GM12878 (cell line): Measurements from ENCODE around the gene CFHR5. TPM values are rescaled to one million over a fixed set of nuclear protein-coding genes. Genes with fewer than 3 reads are reported as not detected.

Experiments
- ATAC-seq: fragments of 200-7000 bp; cut with Tn5 transposase; 3 replicates; pipeline ENCODE4 v1.9.1; 2020; ENCODE audit warnings: mild to moderate bottlenecking, moderate library complexity
- BruUV-seq: library from RNA; stranded (reverse); fragments of 400-500 nt; replicated peaks from 2 replicates; lab custom pipeline; 2021; lab: Mats Ljungman, UMichigan
- CTCF ChIA-PET: fragments of 300-600 bp; sonication (Branson Sonifier 250); formaldehyde crosslinking; extraction: SDS; loops from one replicate; lab custom pipeline; 2021; ENCODE audit warnings: inconsistent platforms; lab: Yijun Ruan, JAX
- POLR2A ChIA-PET: fragments of 350-600 bp; formaldehyde crosslinking; extraction: SDS; loops from one replicate; lab custom pipeline; 2021; ENCODE audit warnings: inconsistent platforms; lab: Charles Lee
- RAD21 ChIA-PET: fragments of 300-600 bp; sonication (Branson Sonifier 250); formaldehyde crosslinking; loops from one replicate; lab custom pipeline; 2023; ENCODE audit warnings: antibody characterized with exemption; ENCODE audit not compliant: unreplicated experiment; lab: Charles Lee
- SMC1A ChIA-PET: fragments of 300-600 bp; sonication (Branson Sonifier 250); formaldehyde crosslinking; loops from one replicate; lab custom pipeline; 2023; ENCODE audit not compliant: unreplicated experiment, uncharacterized antibody; lab: Charles Lee
- DNase-seq: peaks from one replicate; pipeline ENCODE4 v3.0.0-alpha.2; 2011; ENCODE audit warnings: low read depth, low spot score
- FAIRE-seq: peaks from 3 replicates; lab custom pipeline; 2011; peaks lifted over from hg19 to GRCh38; lab: Jason Lieb, UNC
- H2AFZ ChIP-seq: 2 replicates; pipeline ENCODE4 v1.6.0; 2011; ENCODE audit warnings: low read depth, low read length, control low read depth; ENCODE audit not compliant: control insufficient read depth
- H3K27ac ChIP-seq: 2 replicates; pipeline ENCODE4 v1.5.1; 2011; ENCODE audit warnings: control low read depth; ENCODE audit not compliant: control insufficient read depth, insufficient read depth
- H3K27me3 ChIP-seq, 2 experiments: replicated peaks in 1 of 2; 2 replicates each; pipeline versions ENCODE4 v1.6.0 to v1.6.1; 2011; ENCODE audit warnings: low read length in 1 of 2; ENCODE audit not compliant: control insufficient read depth in 2 of 2, insufficient read depth in 2 of 2
- H3K36me3 ChIP-seq, 2 experiments: 2 replicates each; pipeline ENCODE4 v1.5.1; 2011; ENCODE audit warnings: low read length in 1 of 2; ENCODE audit not compliant: control insufficient read depth in 2 of 2, insufficient read depth in 2 of 2
- H3K4me1 ChIP-seq: 2 replicates; pipeline ENCODE4 v1.6.1; 2011; ENCODE audit warnings: mild to moderate bottlenecking, low read length, moderate library complexity, mixed read lengths; ENCODE audit not compliant: control insufficient read depth, insufficient read depth
- H3K4me2 ChIP-seq: 2 replicates; pipeline ENCODE4 v1.6.0; 2011; ENCODE audit warnings: control low read depth; ENCODE audit not compliant: control insufficient read depth, insufficient read depth
- H3K4me3 ChIP-seq: fragments of 200-600 bp; sonication (generic); 2 replicates; pipeline ENCODE4 v1.5.1; 2016
- H3K79me2 ChIP-seq: 2 replicates; pipeline ENCODE4 v1.6.0; 2011; ENCODE audit warnings: low read length; ENCODE audit not compliant: control insufficient read depth, insufficient read depth
- H3K9ac ChIP-seq: 2 replicates; pipeline ENCODE4 v1.8.0; 2011; ENCODE audit warnings: low read length, control low read depth, mixed read lengths; ENCODE audit not compliant: control insufficient read depth, insufficient read depth
- H3K9me3 ChIP-seq: replicated peaks from 3 replicates; pipeline ENCODE4 v1.5.1; 2011; ENCODE audit warnings: mild to moderate bottlenecking, low read length; ENCODE audit not compliant: control insufficient read depth, insufficient read depth
- H4K20me1 ChIP-seq: 2 replicates; pipeline ENCODE4 v1.6.0; 2011; ENCODE audit not compliant: control insufficient read depth, insufficient read depth
- CBX5 ChIP-seq: sonication (generic); IDR thresholded peaks from 2 replicates; pipeline ENCODE4 v1.6.1; 2016; ENCODE audit warnings: low read depth, moderate library complexity, mild to moderate bottlenecking, inconsistent platforms
- RUNX3 ChIP-seq: IDR thresholded peaks from 2 replicates; pipeline ENCODE4 v1.6.1; 2012; ENCODE audit warnings: low read length, inconsistent platforms
- SMARCA5 ChIP-seq: fragments of 450-650 bp; IDR thresholded peaks from 2 replicates; pipeline ENCODE4 v1.6.1; 2017; ENCODE audit warnings: mild to moderate bottlenecking
- ZNF207 ChIP-seq: fragments of 450-650 bp; IDR thresholded peaks from 2 replicates; pipeline ENCODE4 v1.6.1; 2014; ENCODE audit warnings: antibody characterized with exemption, mild to moderate bottlenecking, borderline replicate concordance
- WGBS: methylation state at CpG from one replicate; pipeline ENCODE4 v1.1.6; 2016; ENCODE audit warnings: low lambda C conversion rate; ENCODE audit not compliant: insufficient replicate concordance, insufficient coverage; ENCODE audit errors: missing lambda C conversion rate; 5-methylcytosine and 5-hydroxymethylcytosine counted together
- in situ Hi-C: fragments of 300-500 bp; cut with MboI; formaldehyde crosslinking; loops from 9 replicates; pipeline ENCODE4 v1.14.3; 2018; ENCODE audit warnings: mixed read lengths
- intact Hi-C: fragments of 100-400 bp; cut with micrococcal nuclease; formaldehyde crosslinking; loops from one replicate; pipeline ENCODE4 v1.14.2; 2022; ENCODE audit not compliant: unreplicated experiment
- polyA plus RNA-seq, 11 experiments: library from polyadenylated mRNA; depleted of rRNA in 4 of 11; unstranded in 6 of 11; stranded (reverse) in 5 of 11; fragments of >200 nt; fragmentation: Nextera tagmentation in 4 of 11; fragmentation: Illumina TruSeq in 1 of 11; extraction: Ambion mirVana in 4 of 11; extraction: Trizol in 1 of 11; gene quantifications; 1 replicate in 1 of 11; 2 replicates in 10 of 11; pipeline versions ENCODE4 v1.2.1 to v1.2.3, GENCODE V29; 2011 to 2016; ENCODE audit warnings: inconsistent platforms in 2 of 11, missing spikeins in 2 of 11, low read depth in 1 of 11
- total RNA-seq, 4 experiments: library from RNA; depleted of rRNA in 3 of 4; stranded (reverse); fragments of >200 nt in 3 of 4; fragmentation: Illumina TruSeq in 1 of 4; extraction: Trizol in 1 of 4; gene quantifications; 2 replicates each; pipeline versions ENCODE4 v1.2.1 to v1.2.3, GENCODE V29; 2013 to 2021

CFHR5 gene
- total and polyA plus RNA-seq, 10 of the 15 experiments (the other 5 are each of a cell fraction or from before 2014, with no cell fraction given): not detected

DNA sequence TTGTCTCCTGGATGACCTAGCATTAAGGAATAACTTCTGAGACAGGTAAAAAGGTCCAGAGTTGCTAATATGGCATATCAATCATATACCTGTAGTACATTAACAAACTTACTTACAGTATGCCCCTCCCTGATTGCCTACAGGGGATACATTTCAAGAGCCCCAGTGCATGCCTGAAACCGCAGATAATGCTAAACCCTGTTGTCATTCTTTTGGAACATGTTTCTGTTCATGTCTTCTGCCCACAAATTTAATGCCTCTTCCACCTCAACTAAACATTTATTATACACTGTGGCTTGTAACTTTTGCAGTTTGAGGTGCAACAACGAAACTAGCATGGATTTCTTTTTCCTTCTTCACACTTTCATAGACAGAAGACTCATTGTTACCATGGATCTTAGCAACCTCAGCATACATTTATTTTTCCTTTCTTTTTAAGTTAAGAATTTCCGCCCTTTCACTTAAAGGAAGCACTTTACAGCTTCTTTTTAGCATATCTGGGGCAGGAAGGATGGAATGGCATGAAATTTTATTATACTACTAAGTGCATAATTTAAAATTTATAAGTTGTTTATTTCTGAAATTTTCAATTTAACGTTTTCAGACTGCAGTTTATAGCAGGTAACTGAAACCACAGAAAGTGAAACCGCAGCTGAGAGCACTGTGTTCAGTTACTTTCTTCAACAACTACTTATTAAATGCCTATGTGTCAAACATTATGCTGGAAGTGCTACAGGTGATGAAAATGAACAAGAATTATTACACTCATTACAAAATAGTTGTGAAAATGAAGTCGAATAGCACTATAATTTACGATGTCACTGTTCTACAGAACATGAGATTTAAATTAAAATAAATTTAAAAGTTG lies 64.4 kb downstream of the CFHR5 start:
- ATAC-seq: peak; percentile 69
- ChIA-PET POLR2A (no interaction called here), SMC1A (interaction anchor here (0.8 kb wide), 2 partner anchors 21 to 102 kb away, joined by 3 read pairs; no protein-coding TSS in a partner anchor), RAD21 (interaction anchor here (1.6 kb wide), 1 partner anchor 30 kb away, joined by 3 read pairs; no protein-coding TSS in a partner anchor), CTCF (no interaction called here)
- Histone ChIP-seq H3K79me2 (no peaks in the 10 kb centered on the region), H3K27me3 (no peaks in the 10 kb centered on the region), H4K20me1 (no peaks in the 10 kb centered on the region), H3K4me2 (peak overlapping the region; percentile 50), H3K27ac (no peak overlapping the region), H3K9me3 (no peaks in the 10 kb centered on the region), H3K4me3 (0 out of 2 replicates have a peak overlapping the region, but pooled peaks have one; percentile 1), H3K4me1 (no peaks in the 10 kb centered on the region), H2AFZ (peak overlapping the region; percentile 63), H3K9ac (no peak overlapping the region), H3K36me3 (no peaks in the 10 kb centered on the region)
- TF ChIP-seq ZNF207: no peak
- peak; percentile 81 for TF ChIP-seq RUNX3
- peak; percentile 57; the same call in 1 of the 2 replicates for TF ChIP-seq SMARCA5
- DNase-seq: no peak
- in situ Hi-C loops: no loop called here
- WGBS: 20% methylated on average over 7 of the region's 7 CpGs
- BruUV-seq: no TSS peak
- intact Hi-C loops: no loop called here
- FAIRE-seq: no peak

DNA sequence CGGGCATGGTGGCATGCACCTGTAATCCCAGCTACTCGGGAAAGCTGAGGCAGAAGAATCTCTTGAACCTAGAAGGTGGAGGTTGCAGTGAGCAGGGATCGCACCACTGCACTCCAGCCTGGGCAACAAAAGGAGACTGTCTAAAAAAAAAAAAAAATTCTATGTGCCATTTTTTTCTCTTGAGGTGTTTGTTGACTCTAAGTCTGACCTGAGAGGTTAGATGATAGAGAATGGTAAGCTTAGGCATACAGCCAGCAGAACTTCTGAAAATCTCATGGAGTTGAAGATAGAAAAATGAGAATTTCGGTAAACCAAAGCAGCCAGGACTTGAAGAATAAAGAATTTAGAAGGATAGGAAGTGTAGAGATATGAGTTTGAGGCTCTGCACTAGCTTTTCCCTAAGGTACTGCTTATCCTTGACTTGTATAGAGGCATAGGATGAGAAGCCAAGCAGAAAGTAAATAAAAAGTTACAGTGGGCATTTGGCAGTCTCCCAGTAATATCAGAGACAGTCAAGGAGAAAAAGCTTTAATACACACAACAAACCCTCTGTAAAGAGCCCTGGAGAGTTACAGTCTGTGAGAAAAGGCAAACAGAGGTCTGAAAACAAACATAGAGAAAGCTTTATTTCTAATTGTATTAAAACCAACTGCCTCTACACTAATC lies 65.5 kb downstream of the CFHR5 start:
- CTCF ChIA-PET: no interaction called here
- ATAC-seq: no peak
- Histone ChIP-seq H3K4me1 (no peaks in the 10 kb centered on the region), H2AFZ (no peak overlapping the region), H3K9me3 (no peaks in the 10 kb centered on the region), H3K4me2 (no peak overlapping the region), H3K27me3 (no peaks in the 10 kb centered on the region), H3K27ac (no peak overlapping the region), H3K9ac (no peak overlapping the region), H3K79me2 (no peaks in the 10 kb centered on the region), H4K20me1 (no peaks in the 10 kb centered on the region), H3K4me3 (no peak overlapping the region), H3K36me3 (no peaks in the 10 kb centered on the region)
- RAD21 ChIA-PET: interaction anchor here (1.6 kb wide), 1 partner anchor 29 kb away, joined by 3 read pairs; no protein-coding TSS in a partner anchor
- FAIRE-seq: no peak
- intact Hi-C loops: no loop called here
- SMC1A ChIA-PET: interaction anchor here (0.5 kb wide), 1 partner anchor 19 kb away, joined by 3 read pairs; no protein-coding TSS in a partner anchor
- in situ Hi-C loops: no loop called here
- BruUV-seq: no TSS peak
- POLR2A ChIA-PET: no interaction called here
- no peak for TF ChIP-seq CBX5
- no peak for DNase-seq
- 50% methylated on average over 2 of the region's 4 CpGs for WGBS
